Measurements from ENCODE around the gene ACADVL.

- TF ChIP-seq CTCF (IDR thresholded peaks at IDR 0.05) (no peak), POLR2A (IDR thresholded peaks at IDR 0.05) (no peak)
Observed at GRCh38 chr17:7253082-7253481, 33.3 kb downstream of the ACADVL start.

Measured in upper lobe of left lung (tissue), 4 donors.